Measurements from ENCODE around the gene CDH15.
"Not testable (repeated sequence)": the region's sequence is repeated elsewhere in the genome, so short reads cannot be mapped to it uniquely, and the experiment has no call there.

The CDH15 gene

DNA sequence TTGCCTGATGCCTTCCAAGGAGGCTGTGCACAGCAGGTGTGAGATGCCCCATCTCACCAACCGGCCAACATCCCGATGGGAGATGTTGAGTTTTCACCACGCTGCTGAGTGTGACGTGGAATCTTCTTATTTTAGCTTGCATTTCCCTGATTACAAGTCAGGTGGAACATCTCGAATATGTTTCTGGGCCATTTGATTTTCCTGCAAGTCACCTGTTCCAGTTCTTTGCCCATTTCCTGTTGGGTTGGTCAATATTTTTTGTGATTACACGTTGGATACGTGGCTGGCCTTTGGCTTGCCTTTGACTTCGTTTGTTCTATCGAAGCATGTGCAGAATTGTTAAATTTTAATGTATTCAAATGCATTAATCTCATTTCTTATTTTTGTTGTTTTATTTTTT lies 8.3 kb upstream of the CDH15 start:
- DNase-seq (ENCODE audit: low spot score) (no peak), ATAC-seq (ENCODE audit: low read depth) (no peak)
- Histone ChIP-seq H3K36me3 (ENCODE audit: low read depth) (no peaks in the 10 kb centered on the region), H3K9me3 (ENCODE audit: severe bottlenecking) (no peaks in the 10 kb centered on the region), H3K27me3 (ENCODE audit: insufficient read depth, poor library complexity, severe bottlenecking) (no peaks in the 10 kb centered on the region), H3K4me3 (ENCODE audit: severe bottlenecking) (no peak overlapping the region), H3K27ac (ENCODE audit: poor library complexity, severe bottlenecking) (no peak overlapping the region), H3K4me1 (ENCODE audit: insufficient read depth, poor library complexity, severe bottlenecking) (no peaks in the 10 kb centered on the region)
- TF ChIP-seq, protein P1, sequence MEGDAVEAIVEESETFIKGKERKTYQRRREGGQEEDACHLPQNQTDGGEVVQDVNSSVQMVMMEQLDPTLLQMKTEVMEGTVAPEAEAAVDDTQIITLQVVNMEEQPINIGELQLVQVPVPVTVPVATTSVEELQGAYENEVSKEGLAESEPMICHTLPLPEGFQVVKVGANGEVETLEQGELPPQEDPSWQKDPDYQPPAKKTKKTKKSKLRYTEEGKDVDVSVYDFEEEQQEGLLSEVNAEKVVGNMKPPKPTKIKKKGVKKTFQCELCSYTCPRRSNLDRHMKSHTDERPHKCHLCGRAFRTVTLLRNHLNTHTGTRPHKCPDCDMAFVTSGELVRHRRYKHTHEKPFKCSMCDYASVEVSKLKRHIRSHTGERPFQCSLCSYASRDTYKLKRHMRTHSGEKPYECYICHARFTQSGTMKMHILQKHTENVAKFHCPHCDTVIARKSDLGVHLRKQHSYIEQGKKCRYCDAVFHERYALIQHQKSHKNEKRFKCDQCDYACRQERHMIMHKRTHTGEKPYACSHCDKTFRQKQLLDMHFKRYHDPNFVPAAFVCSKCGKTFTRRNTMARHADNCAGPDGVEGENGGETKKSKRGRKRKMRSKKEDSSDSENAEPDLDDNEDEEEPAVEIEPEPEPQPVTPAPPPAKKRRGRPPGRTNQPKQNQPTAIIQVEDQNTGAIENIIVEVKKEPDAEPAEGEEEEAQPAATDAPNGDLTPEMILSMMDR (IDR thresholded peaks at IDR 0.05; ENCODE audit: poor library complexity, severe bottlenecking), result no peak

- Histone ChIP-seq H3K4me3 (ENCODE audit: severe bottlenecking) (no peak overlapping the region), H3K36me3 (ENCODE audit: low read depth) (no peaks in the 10 kb centered on the region), H3K27me3 (ENCODE audit: insufficient read depth, poor library complexity, severe bottlenecking) (no peaks in the 10 kb centered on the region), H3K27ac (ENCODE audit: poor library complexity, severe bottlenecking) (no peak overlapping the region), H3K4me1 (ENCODE audit: insufficient read depth, poor library complexity, severe bottlenecking) (no peaks in the 10 kb centered on the region), H3K9me3 (ENCODE audit: severe bottlenecking) (no peaks in the 10 kb centered on the region)
- DNase-seq (ENCODE audit: low spot score) (no peak), ATAC-seq (ENCODE audit: low read depth) (no peak)
- TF ChIP-seq, protein P1 (IDR thresholded peaks at IDR 0.05; ENCODE audit: poor library complexity, severe bottlenecking), result no peak
These were observed 7.1 kb upstream of the CDH15 start for GRCh38 chr16:89164436-89164835.

DNA sequence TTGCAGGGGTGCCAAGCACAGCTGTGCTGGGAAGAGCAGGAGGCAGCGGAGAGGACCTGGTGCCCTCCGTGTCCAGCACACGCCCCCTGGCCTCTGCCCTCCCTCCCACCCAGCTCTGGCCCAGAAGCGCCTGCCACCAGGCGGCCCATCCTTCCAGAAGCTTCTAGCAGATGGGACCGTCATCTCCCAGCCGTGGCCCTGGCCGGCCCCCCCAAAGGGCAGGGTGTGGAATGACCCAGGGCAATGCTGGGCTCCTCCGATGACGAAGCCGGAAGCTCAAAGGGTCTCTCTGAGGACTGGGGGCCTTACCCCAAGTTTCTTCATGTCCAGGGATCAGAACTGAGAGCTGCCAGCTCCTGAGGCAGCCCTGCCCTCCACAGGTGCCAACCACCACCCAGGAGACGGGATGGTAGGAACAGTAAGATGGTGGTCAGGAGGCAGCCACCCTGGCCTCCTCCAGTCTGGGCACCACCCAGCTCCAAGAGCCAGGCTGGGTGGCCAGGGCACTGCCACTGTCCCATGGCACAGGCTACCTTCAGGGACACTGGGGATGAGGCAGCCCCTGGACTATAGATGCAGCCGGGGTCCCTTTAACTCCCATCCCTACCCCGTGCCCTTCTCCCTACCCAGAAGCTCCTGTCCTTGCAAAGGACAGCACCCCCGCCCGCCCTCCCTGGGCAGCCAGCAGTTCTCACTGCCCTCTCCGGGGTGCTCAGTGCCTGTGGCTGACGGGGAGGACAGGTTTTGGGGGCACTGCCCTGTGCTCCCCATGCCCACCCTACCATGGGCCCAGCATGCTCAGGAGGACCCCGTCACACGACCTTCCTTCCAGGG lies 6.5 kb upstream of the CDH15 start:
- Histone ChIP-seq H3K9me3 (ENCODE audit: severe bottlenecking) (no peaks in the 10 kb centered on the region), H3K4me3 (ENCODE audit: severe bottlenecking) (no peak overlapping the region), H3K4me1 (ENCODE audit: insufficient read depth, poor library complexity, severe bottlenecking) (no peaks in the 10 kb centered on the region), H3K27ac (ENCODE audit: poor library complexity, severe bottlenecking) (no peak overlapping the region), H3K36me3 (ENCODE audit: low read depth) (no peaks in the 10 kb centered on the region), H3K27me3 (ENCODE audit: insufficient read depth, poor library complexity, severe bottlenecking) (no peaks in the 10 kb centered on the region)
- ATAC-seq (ENCODE audit: low read depth) (no peak), DNase-seq (ENCODE audit: low spot score) (no peak)
- TF ChIP-seq, protein P1 (IDR thresholded peaks at IDR 0.05; ENCODE audit: poor library complexity, severe bottlenecking), result no peak

DNA sequence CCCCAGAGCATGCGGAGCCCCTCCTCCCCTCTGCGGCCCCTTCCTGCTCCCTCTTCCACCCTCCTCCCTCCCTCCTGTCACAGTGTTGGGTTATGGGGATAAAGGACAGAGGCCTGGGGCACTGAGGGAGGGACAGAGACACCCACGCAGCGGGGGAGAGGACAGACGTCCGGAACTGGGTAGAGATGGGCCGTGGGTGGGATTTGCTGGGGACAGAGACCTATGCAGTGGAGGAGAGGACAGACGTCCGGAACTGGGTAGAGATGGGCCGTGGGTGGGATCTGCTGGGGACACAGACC lies 5.9 kb upstream of the CDH15 start:
- not testable (repeated sequence) for H3K27ac ChIP-seq (ENCODE audit: poor library complexity, severe bottlenecking); H3K36me3 ChIP-seq (ENCODE audit: low read depth); H3K4me1 ChIP-seq (ENCODE audit: insufficient read depth, poor library complexity, severe bottlenecking); H3K4me3 ChIP-seq (ENCODE audit: severe bottlenecking); DNase-seq (ENCODE audit: low spot score); ATAC-seq (ENCODE audit: low read depth); H3K9me3 ChIP-seq (ENCODE audit: severe bottlenecking); H3K27me3 ChIP-seq (ENCODE audit: insufficient read depth, poor library complexity, severe bottlenecking)

DNA sequence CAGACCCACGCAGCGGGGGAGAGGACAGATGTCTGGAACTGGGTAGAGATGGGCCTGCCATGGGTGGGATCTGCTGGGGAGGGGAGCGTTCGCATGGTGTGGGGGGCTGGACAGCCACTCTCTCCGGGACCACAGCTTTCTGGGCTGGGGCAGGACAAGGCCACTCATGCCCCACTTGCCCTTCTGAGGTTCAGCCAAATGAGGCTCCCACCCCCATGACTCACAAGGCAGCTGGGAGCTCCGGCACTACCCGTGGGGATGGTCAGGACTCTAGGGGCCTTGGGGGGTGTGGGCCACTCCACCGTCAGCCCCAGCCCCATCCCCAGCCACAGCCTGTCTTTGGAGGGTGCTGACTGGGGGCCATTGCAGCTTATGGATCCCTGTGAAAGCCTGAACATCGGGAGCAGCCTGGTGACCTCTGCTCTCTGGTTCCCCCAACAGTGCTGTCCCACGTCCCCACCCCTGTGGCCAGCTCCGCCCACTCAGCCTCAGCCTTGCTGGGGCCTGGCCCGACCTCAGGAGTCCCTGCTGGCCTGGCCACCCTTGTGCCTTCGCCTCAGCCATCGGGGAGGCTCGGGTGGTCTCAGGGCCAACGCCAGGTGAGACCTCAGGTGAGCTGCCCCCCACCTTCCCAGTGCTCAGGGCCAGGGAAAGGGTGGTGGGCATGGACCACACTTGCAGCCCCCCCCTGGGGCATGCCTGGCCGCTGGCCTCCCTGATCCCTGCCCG lies 4.7 kb upstream of the CDH15 start:
- Histone ChIP-seq H3K4me3 (ENCODE audit: severe bottlenecking) (no peak overlapping the region), H3K36me3 (ENCODE audit: low read depth) (no peaks in the 10 kb centered on the region), H3K27ac (ENCODE audit: poor library complexity, severe bottlenecking) (no peak overlapping the region), H3K9me3 (ENCODE audit: severe bottlenecking) (no peaks in the 10 kb centered on the region), H3K27me3 (ENCODE audit: insufficient read depth, poor library complexity, severe bottlenecking) (no peaks in the 10 kb centered on the region), H3K4me1 (ENCODE audit: insufficient read depth, poor library complexity, severe bottlenecking) (no peaks in the 10 kb centered on the region)
- DNase-seq (ENCODE audit: low spot score) (no peak), ATAC-seq (ENCODE audit: low read depth) (no peak)
- TF ChIP-seq, protein P1 (IDR thresholded peaks at IDR 0.05; ENCODE audit: poor library complexity, severe bottlenecking), result no peak

Measured in RWPE2 (cell line).